Activated CD4-positive, alpha-beta memory T cell treated with anti-CD3 and anti-CD28 coated beads for 36 hours (primary cell): ENCODE results near the gene RBBP8. TPM values are rescaled to one million over a fixed set of nuclear protein-coding genes. Genes with fewer than 3 reads are reported as not detected.

Experiments used
- CTCF ChIA-PET: fragments of 350-600 bp; sonication (Branson Sonifier 250); formaldehyde crosslinking; loops from one replicate; lab custom pipeline; 2021; ENCODE audit warnings: antibody characterized with exemption, inconsistent platforms; lab: Charles Lee
- POLR2A ChIA-PET: fragments of 350-600 bp; sonication (Branson Sonifier 250); formaldehyde crosslinking; loops from one replicate; lab custom pipeline; 2021; ENCODE audit warnings: antibody characterized with exemption; lab: Charles Lee
- DNase-seq: peaks from one replicate; pipeline ENCODE4 v3.0.0-alpha.2; 2020
- H3K27ac Mint-ChIP-seq: one replicate; pipeline ENCODE4 v1.8.0; 2021; ENCODE audit warnings: mixed read lengths
- H3K27me3 Mint-ChIP-seq: one replicate; pipeline ENCODE4 v1.8.0; 2021; ENCODE audit warnings: mixed read lengths
- H3K36me3 Mint-ChIP-seq: one replicate; pipeline ENCODE4 v1.8.0; 2021; ENCODE audit warnings: mixed read lengths
- H3K4me1 Mint-ChIP-seq: one replicate; pipeline ENCODE4 v1.8.0; 2021; ENCODE audit warnings: low read depth, mixed read lengths
- H3K4me3 Mint-ChIP-seq: one replicate; pipeline ENCODE4 v1.8.0; 2021; ENCODE audit warnings: mild to moderate bottlenecking, mixed read lengths
- H3K9me3 Mint-ChIP-seq: one replicate; pipeline ENCODE4 v1.8.0; 2021; ENCODE audit warnings: mixed read lengths
- intact Hi-C: fragments of 100-400 bp; cut with micrococcal nuclease; formaldehyde crosslinking; loops from one replicate; pipeline ENCODE4 v1.15.1; 2023
- total RNA-seq, 2 experiments: library from RNA; stranded (reverse); gene quantifications; one replicate each; pipeline ENCODE4 v1.2.3, GENCODE V29; 2021

Gene RBBP8
- total RNA-seq, 2 experiments from 2014 or later, result 62.5 to 65.3 TPM

GRCh38 chr18:23003289-23003688 is 70.2 kb downstream of the RBBP8 start:
- Mint-ChIP-seq H3K27me3 (no peaks in the 10 kb centered on the region), H3K36me3 (peaks cover 29% of the 10 kb centered on the region), H3K27ac (no peak overlapping the region), H3K4me1 (no peaks in the 10 kb centered on the region), H3K4me3 (no peak overlapping the region), H3K9me3 (no peaks in the 10 kb centered on the region)
- intact Hi-C loops, result no loop called here
- DNase-seq, result no peak
- CTCF ChIA-PET, result no interaction called here
- POLR2A ChIA-PET, result no interaction called here

- Mint-ChIP-seq H3K36me3 (peaks cover 22% of the 10 kb centered on the region), H3K27ac (no peak overlapping the region), H3K27me3 (no peaks in the 10 kb centered on the region), H3K4me3 (no peak overlapping the region), H3K4me1 (peaks cover 8% of the 10 kb centered on the region), H3K9me3 (no peaks in the 10 kb centered on the region)
- DNase-seq, result no peak
- intact Hi-C loops, result no loop called here
- ChIA-PET POLR2A (no interaction called here), CTCF (no interaction called here)
Observed at GRCh38 chr18:23012249-23012648, 79.1 kb downstream of the RBBP8 start.

GRCh38 chr18:23020555-23021294 is 87.6 kb downstream of the RBBP8 start:
- no peak for DNase-seq
- Mint-ChIP-seq H3K36me3 (peaks cover 34% of the 10 kb centered on the region), H3K27me3 (no peaks in the 10 kb centered on the region), H3K9me3 (no peaks in the 10 kb centered on the region), H3K27ac (no peak overlapping the region), H3K4me3 (no peak overlapping the region), H3K4me1 (peaks cover 10% of the 10 kb centered on the region)
- ChIA-PET CTCF (no interaction called here), POLR2A (interaction anchor here (0.6 to 0.8 kb wide), 2 partner anchors 88 to 195 kb away, joined by 3 read pairs; partner anchors contain the start of gene RBBP8)
- intact Hi-C loops, result no loop called here

GRCh38 chr18:23021623-23022022 is 88.5 kb downstream of the RBBP8 start:
- CTCF ChIA-PET, result interaction anchor here (0.6 kb wide), 1 partner anchor 78 kb away, joined by 3 read pairs; no protein-coding TSS in a partner anchor

GRCh38 chr18:23032030-23032582 is 99.0 kb downstream of the RBBP8 start:
- Mint-ChIP-seq H3K27ac (no peak overlapping the region), H3K4me1 (no peaks in the 10 kb centered on the region), H3K4me3 (no peak overlapping the region), H3K27me3 (no peaks in the 10 kb centered on the region), H3K9me3 (no peaks in the 10 kb centered on the region), H3K36me3 (peaks cover 11% of the 10 kb centered on the region)
- ChIA-PET CTCF (interaction anchor here (2.3 kb wide), 1 partner anchor 380 kb away, joined by 6 read pairs; no protein-coding TSS in a partner anchor), POLR2A (no interaction called here)
- DNase-seq, result no peak
- intact Hi-C loops, result no loop called here

More at GRCh38 chr18:23021623-23022022, 88.5 kb downstream of the RBBP8 start:
- Mint-ChIP-seq H3K4me1 (peaks cover 10% of the 10 kb centered on the region), H3K27me3 (no peaks in the 10 kb centered on the region), H3K27ac (no peak overlapping the region), H3K36me3 (peaks cover 41% of the 10 kb centered on the region), H3K9me3 (no peaks in the 10 kb centered on the region), H3K4me3 (no peak overlapping the region)
- POLR2A ChIA-PET, result no interaction called here
- DNase-seq, result no peak
- intact Hi-C loops, result no loop called here

- Mint-ChIP-seq H3K27me3 (no peaks in the 10 kb centered on the region), H3K4me3 (no peak overlapping the region), H3K27ac (no peak overlapping the region), H3K4me1 (no peaks in the 10 kb centered on the region), H3K36me3 (peaks cover 3% of the 10 kb centered on the region), H3K9me3 (no peaks in the 10 kb centered on the region)
- CTCF ChIA-PET, result interaction anchor here (2.3 kb wide), 1 partner anchor 379 kb away, joined by 6 read pairs; no protein-coding TSS in a partner anchor
- DNase-seq, result no peak
- POLR2A ChIA-PET, result no interaction called here
- intact Hi-C loops, result no loop called here
Observed at GRCh38 chr18:23033056-23033455, 99.9 kb downstream of the RBBP8 start.

GRCh38 chr18:23036660-23037201 is 103.6 kb downstream of the RBBP8 start:
- intact Hi-C loops, result no loop called here
- H3K36me3 Mint-ChIP-seq, result no peaks in the 10 kb centered on the region
- ChIA-PET CTCF (no interaction called here), POLR2A (no interaction called here)
- no peaks in the 10 kb centered on the region for H3K9me3 Mint-ChIP-seq
- no peaks in the 10 kb centered on the region for H3K4me1 Mint-ChIP-seq
- no peak overlapping the region for H3K4me3 Mint-ChIP-seq
- no peak for DNase-seq
- no peak overlapping the region for H3K27ac Mint-ChIP-seq
- H3K27me3 Mint-ChIP-seq, result no peaks in the 10 kb centered on the region

GRCh38 chr18:23037646-23038045 is 104.5 kb downstream of the RBBP8 start:
- POLR2A ChIA-PET, result no interaction called here
- H3K36me3 Mint-ChIP-seq, result no peaks in the 10 kb centered on the region
- H3K27ac Mint-ChIP-seq, result no peak overlapping the region
- H3K9me3 Mint-ChIP-seq, result no peaks in the 10 kb centered on the region
- H3K4me3 Mint-ChIP-seq, result no peak overlapping the region
- CTCF ChIA-PET, result no interaction called here
- H3K27me3 Mint-ChIP-seq, result no peaks in the 10 kb centered on the region
- H3K4me1 Mint-ChIP-seq, result no peaks in the 10 kb centered on the region
- no peak for DNase-seq
- intact Hi-C loops, result no loop called here

GRCh38 chr18:23038712-23039111 is 105.6 kb downstream of the RBBP8 start:
- CTCF ChIA-PET, result no interaction called here
- H3K36me3 Mint-ChIP-seq, result no peaks in the 10 kb centered on the region
- intact Hi-C loops, result no loop called here
- POLR2A ChIA-PET, result no interaction called here
- DNase-seq, result no peak
- no peak overlapping the region for H3K27ac Mint-ChIP-seq
- no peaks in the 10 kb centered on the region for H3K9me3 Mint-ChIP-seq
- no peaks in the 10 kb centered on the region for H3K4me1 Mint-ChIP-seq
- H3K4me3 Mint-ChIP-seq, result no peak overlapping the region
- H3K27me3 Mint-ChIP-seq, result no peaks in the 10 kb centered on the region

- Mint-ChIP-seq H3K27ac (no peak overlapping the region), H3K27me3 (no peaks in the 10 kb centered on the region), H3K4me1 (no peaks in the 10 kb centered on the region), H3K9me3 (no peaks in the 10 kb centered on the region), H3K4me3 (no peak overlapping the region), H3K36me3 (no peaks in the 10 kb centered on the region)
- ChIA-PET POLR2A (no interaction called here), CTCF (no interaction called here)
- intact Hi-C loops, result no loop called here
- no peak for DNase-seq
Observed at GRCh38 chr18:23042133-23042532, 109.0 kb downstream of the RBBP8 start.

GRCh38 chr18:23043803-23044376 is 110.8 kb downstream of the RBBP8 start:
- Mint-ChIP-seq H3K27ac (no peak overlapping the region), H3K4me1 (no peaks in the 10 kb centered on the region), H3K36me3 (no peaks in the 10 kb centered on the region), H3K4me3 (no peak overlapping the region), H3K27me3 (no peaks in the 10 kb centered on the region), H3K9me3 (no peaks in the 10 kb centered on the region)
- CTCF ChIA-PET, result no interaction called here
- intact Hi-C loops, result no loop called here
- no peak for DNase-seq
- POLR2A ChIA-PET, result no interaction called here

GRCh38 chr18:23049698-23050373 is 116.7 kb downstream of the RBBP8 start:
- no peaks in the 10 kb centered on the region for H3K27me3 Mint-ChIP-seq
- DNase-seq, result no peak
- H3K4me1 Mint-ChIP-seq, result peaks cover 15% of the 10 kb centered on the region
- intact Hi-C loops, result no loop called here
- H3K4me3 Mint-ChIP-seq, result no peak overlapping the region
- CTCF ChIA-PET, result no interaction called here
- H3K36me3 Mint-ChIP-seq, result no peaks in the 10 kb centered on the region
- H3K9me3 Mint-ChIP-seq, result no peaks in the 10 kb centered on the region
- no peak overlapping the region for H3K27ac Mint-ChIP-seq
- POLR2A ChIA-PET, result no interaction called here
